Measurements from ENCODE around the gene ULK1. TPM values are rescaled to one million over a fixed set of nuclear protein-coding genes. Genes with fewer than 3 reads are reported as not detected.

ULK1 gene
- total and polyA plus RNA-seq, 10 donors = 9.9 to 60.7 (median 46.7) TPM

- H3K27ac ChIP-seq = no peak overlapping the region
- intact Hi-C loops (cut with DNase I; ENCODE audit: low total_unique reads) = no loop called here
- WGBS, 5 donors = 92 to 98% (median 96%) methylated on average over 6 to 7 of the region's 7 CpGs
- H3K36me3 ChIP-seq = peaks cover 4 to 83% (median 54%) of the 10 kb centered on the region in 6 donors
- H3K4me3 ChIP-seq = no peak overlapping the region
- no peaks in the 10 kb centered on the region for H3K4me1 ChIP-seq
- DNase-seq = peak; percentile 41
- H3K9me3 ChIP-seq = no peaks in the 10 kb centered on the region
- no peaks in the 10 kb centered on the region for H3K27me3 ChIP-seq (replicated peaks in 1 of 7)
- no peak for TF ChIP-seq POLR2AphosphoS5 (IDR thresholded peaks at IDR 0.05)
- TF ChIP-seq CTCF (IDR thresholded peaks at IDR 0.05 in 8 of 11, conservative IDR thresholded peaks at IDR 0.05 in 3 of 11) = no peak
- no peak for TF ChIP-seq POLR2A (IDR thresholded peaks at IDR 0.05)
Observed at GRCh38 chr12:131941987-131942341, 47.5 kb downstream of the ULK1 start.

GRCh38 chr12:131942671-131943070 lies 48.2 kb downstream of the ULK1 start:
- no peak for TF ChIP-seq CTCF (IDR thresholded peaks at IDR 0.05 in 8 of 11, conservative IDR thresholded peaks at IDR 0.05 in 3 of 11)
- TF ChIP-seq POLR2AphosphoS5 (IDR thresholded peaks at IDR 0.05) = no peak
- TF ChIP-seq POLR2A (IDR thresholded peaks at IDR 0.05) = no peak
- Histone ChIP-seq H3K4me3 (no peak overlapping the region), H3K4me1 (peaks cover 0 to 4% (median 2%) of the 10 kb centered on the region in 6 donors), H3K27ac (no peak overlapping the region), H3K9me3 (no peaks in the 10 kb centered on the region), H3K36me3 (peaks cover 4 to 76% (median 54%) of the 10 kb centered on the region in 6 donors), H3K27me3 (replicated peaks in 1 of 7) (no peaks in the 10 kb centered on the region)
- WGBS, 5 donors = 89 to 96% (median 94%) methylated on average over 10 to 12 of the region's 12 CpGs
- DNase-seq = peak; percentile 69
- intact Hi-C loops (cut with DNase I; ENCODE audit: low total_unique reads) = no loop called here

GRCh38 chr12:131943389-131943788 lies 49.0 kb downstream of the ULK1 start:
- Histone ChIP-seq H3K27me3 (replicated peaks in 1 of 7) (no peaks in the 10 kb centered on the region), H3K27ac (no peak overlapping the region), H3K4me1 (peaks cover 2 to 11% (median 8%) of the 10 kb centered on the region in 6 donors), H3K9me3 (no peaks in the 10 kb centered on the region), H3K4me3 (no peak overlapping the region), H3K36me3 (peaks cover 4 to 69% (median 54%) of the 10 kb centered on the region in 6 donors)
- 90 to 99% (median 96%) methylated on average over 8 of the region's 8 CpGs for WGBS, 5 donors
- intact Hi-C loops (cut with DNase I; ENCODE audit: low total_unique reads) = no loop called here
- TF ChIP-seq CTCF (IDR thresholded peaks at IDR 0.05 in 8 of 11, conservative IDR thresholded peaks at IDR 0.05 in 3 of 11) (no peak), POLR2A (IDR thresholded peaks at IDR 0.05) (no peak), POLR2AphosphoS5 (IDR thresholded peaks at IDR 0.05) (no peak)
- DNase-seq = peak; percentile 54

GRCh38 chr12:131943876-131944275 lies 49.5 kb downstream of the ULK1 start:
- Histone ChIP-seq H3K4me3 (no peak overlapping the region), H3K9me3 (no peaks in the 10 kb centered on the region), H3K27me3 (replicated peaks in 1 of 7) (no peaks in the 10 kb centered on the region), H3K36me3 (peaks cover 4 to 64% (median 52%) of the 10 kb centered on the region in 6 donors), H3K4me1 (peaks cover 7 to 16% (median 13%) of the 10 kb centered on the region in 6 donors), H3K27ac (no peak overlapping the region)
- no peak for TF ChIP-seq POLR2AphosphoS5 (IDR thresholded peaks at IDR 0.05)
- TF ChIP-seq CTCF (IDR thresholded peaks at IDR 0.05 in 8 of 11, conservative IDR thresholded peaks at IDR 0.05 in 3 of 11) = no peak
- no peak for TF ChIP-seq POLR2A (IDR thresholded peaks at IDR 0.05)
- DNase-seq = peak; percentile 37
- intact Hi-C loops (cut with DNase I; ENCODE audit: low total_unique reads) = no loop called here
- WGBS, 5 donors = 95 to 98% (median 97%) methylated on average over 10 of the region's 10 CpGs

All from spleen (tissue), 11 donors.